Esophagus squamous epithelium (tissue), 4 donors: ENCODE measurements around the gene SLC66A3.

Experiments
- CTCF ChIP-seq, 6 experiments: fragments of 450-650 bp in 4 of 6; fragments of 200-600 bp in 2 of 6; sonication (generic) in 2 of 6; IDR thresholded peaks; one replicate each; pipeline ENCODE4 v1.5.1; 2016 to 2019; ENCODE audit warnings: antibody characterized with exemption in 6 of 6, mild to moderate bottlenecking in 4 of 6, moderate library complexity in 4 of 6
- POLR2A ChIP-seq, 4 donors: fragments of 450-650 bp; IDR thresholded peaks; one replicate each; pipeline ENCODE4 v1.6.1; 2017; ENCODE audit warnings: antibody characterized with exemption in 4 of 4, mild to moderate bottlenecking in 4 of 4, moderate library complexity in 3 of 4

GRCh38 chr2:11140492-11140891, 14.8 kb upstream of the SLC66A3 start:
- no peak for TF ChIP-seq CTCF (IDR thresholded peaks at IDR 0.05)
- no peak for TF ChIP-seq POLR2A (IDR thresholded peaks at IDR 0.05)
